Activated CD4-positive, alpha-beta T cell treated with anti-CD3 and anti-CD28 coated beads, Interleukin-2, amount 50 U/mL, for 4 hours (primary cell): ENCODE measurements around the gene PLCH2.

Experiments used
- DNase-seq, 2 experiments: peaks; one replicate each; pipeline ENCODE4 v3.0.0-alpha.2; 2020

Gene PLCH2

GRCh38 chr1:2532485-2533160, 56.5 kb downstream of the PLCH2 start:
- DNase-seq, result no peak

- DNase-seq, result no peak
Observed at GRCh38 chr1:2533365-2533764, 57.3 kb downstream of the PLCH2 start.

GRCh38 chr1:2534315-2534686, 58.2 kb downstream of the PLCH2 start:
- DNase-seq, result no peak

GRCh38 chr1:2534687-2535441, 58.8 kb downstream of the PLCH2 start:
- no peak for DNase-seq

- DNase-seq, result no peak
Observed at GRCh38 chr1:2535455-2535854, 59.4 kb downstream of the PLCH2 start.

- no peak for DNase-seq
Observed at GRCh38 chr1:2535981-2536380, 59.9 kb downstream of the PLCH2 start.

GRCh38 chr1:2537784-2538115, 61.7 kb downstream of the PLCH2 start:
- no peak for DNase-seq

GRCh38 chr1:2538376-2538775, 62.3 kb downstream of the PLCH2 start:
- no peak for DNase-seq

GRCh38 chr1:2538872-2539271, 62.8 kb downstream of the PLCH2 start:
- DNase-seq, result no peak

- DNase-seq, result no peak
Observed at GRCh38 chr1:2539312-2539907, 63.3 kb downstream of the PLCH2 start.

GRCh38 chr1:2540816-2541492, 64.9 kb downstream of the PLCH2 start:
- DNase-seq, result no peak

- DNase-seq, result no peak
Observed at GRCh38 chr1:2541619-2542245, 65.6 kb downstream of the PLCH2 start.

GRCh38 chr1:2542246-2542915, 66.3 kb downstream of the PLCH2 start:
- no peak for DNase-seq

GRCh38 chr1:2543543-2544092, 67.5 kb downstream of the PLCH2 start:
- no peak for DNase-seq

GRCh38 chr1:2544093-2544874, 68.2 kb downstream of the PLCH2 start:
- DNase-seq, result no peak

- DNase-seq, result no peak
Observed at GRCh38 chr1:2544875-2545640, 69.0 kb downstream of the PLCH2 start.

- DNase-seq, result peak; percentile 82 to 87
Observed at GRCh38 chr1:2545754-2546514, 69.8 kb downstream of the PLCH2 start.

- peak; percentile 65 to 70 for DNase-seq
Observed at GRCh38 chr1:2546515-2547209, 70.6 kb downstream of the PLCH2 start.
